Measurements from ENCODE around the gene PDE4D.

DNA sequence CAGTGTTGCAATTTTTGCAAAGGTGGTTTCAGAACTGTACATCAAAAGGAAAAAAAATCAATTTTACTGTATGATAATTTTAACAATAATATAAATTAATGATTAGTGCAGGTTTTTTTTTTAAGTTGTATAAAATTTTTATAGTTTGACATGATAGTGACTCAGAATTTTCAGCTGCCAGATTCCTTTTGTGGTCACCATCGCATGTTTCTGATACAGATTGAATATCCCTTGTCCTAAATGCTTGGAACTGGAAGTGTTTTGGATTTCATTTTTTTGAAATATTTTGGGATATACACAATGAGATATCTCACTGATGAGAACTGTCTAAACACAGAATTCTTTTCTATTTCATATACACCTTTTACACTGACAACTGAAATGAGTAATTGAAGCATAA is 949.3 kb downstream of the PDE4D start:
- TF ChIP-seq POLR2A (IDR thresholded peaks at IDR 0.05) (no peak), CTCF (IDR thresholded peaks at IDR 0.05) (no peak)
